DMS79 (cell line): ENCODE results near the gene AUNIP.

Experiments used
- DNase-seq: peaks from one replicate; lab custom pipeline; 2025; lab: John Stamatoyannopoulos, UW

AUNIP gene

DNA sequence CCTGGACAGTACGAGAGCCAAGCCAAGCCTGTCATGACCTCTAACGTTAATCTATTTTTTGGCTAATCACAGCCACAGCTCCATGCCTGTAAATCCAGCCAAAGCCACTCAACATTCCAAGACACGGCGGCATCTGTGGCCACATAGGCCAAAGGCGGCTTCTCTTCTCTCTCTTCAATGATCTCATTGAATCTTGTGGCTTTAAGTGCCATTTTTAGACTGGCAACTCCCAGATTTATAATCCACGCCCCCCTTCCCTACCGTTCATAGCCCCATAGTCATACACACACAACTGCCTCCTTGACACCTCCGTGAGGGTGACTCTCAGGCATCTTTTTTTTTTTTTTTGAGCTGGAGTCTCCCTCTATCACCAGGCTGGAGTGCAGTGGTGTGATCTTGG lies 64.9 kb downstream of the AUNIP start:
- DNase-seq: no peak

DNA sequence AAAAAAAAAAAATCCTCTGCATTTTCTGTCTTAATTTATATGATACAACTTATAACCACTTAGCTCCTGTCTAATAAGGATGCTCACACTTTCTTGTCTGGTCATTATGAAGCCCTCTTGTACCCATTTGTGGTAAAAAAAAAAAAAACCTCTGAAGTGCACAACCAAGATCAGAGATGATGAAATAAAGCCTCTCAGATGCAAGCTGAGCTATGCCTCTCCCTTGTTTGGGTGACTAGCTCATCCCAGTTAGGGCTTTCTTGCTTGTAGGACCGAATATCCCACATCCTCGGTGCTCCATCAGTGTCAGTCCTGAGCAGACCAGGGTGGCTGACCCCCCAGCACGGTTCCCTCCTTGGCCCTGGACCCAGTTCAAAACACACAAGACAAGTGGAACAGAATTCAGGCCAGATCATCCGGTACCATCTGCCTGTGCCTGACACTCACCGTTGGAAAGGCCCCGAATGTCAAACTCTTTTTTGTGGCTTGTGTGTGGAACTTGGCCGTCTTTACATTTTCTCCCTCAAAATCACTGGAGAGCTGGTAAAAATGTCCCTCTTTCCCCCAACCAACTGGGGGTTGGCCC lies 65.6 kb downstream of the AUNIP start:
- no peak for DNase-seq

DNA sequence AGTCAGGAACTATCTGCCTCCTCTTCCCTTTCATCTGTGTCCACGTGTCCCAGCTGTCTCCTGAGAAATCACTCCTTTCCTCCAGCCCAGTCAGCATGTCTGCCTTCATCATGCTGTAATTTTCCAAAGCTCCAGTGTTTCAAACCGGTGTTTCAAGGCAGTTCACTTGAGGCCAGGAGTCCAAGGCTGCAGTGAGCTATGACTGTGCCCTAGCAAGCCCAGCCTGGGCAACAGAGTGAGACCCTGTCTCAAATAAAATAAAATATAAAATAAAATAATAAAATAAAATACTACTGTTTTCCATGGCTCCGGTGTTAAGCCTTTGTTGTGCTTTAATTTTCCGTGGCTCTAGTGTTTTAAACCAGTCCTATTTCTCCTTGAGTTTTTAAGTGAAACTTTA lies 67.1 kb downstream of the AUNIP start:
- no peak for DNase-seq

DNA sequence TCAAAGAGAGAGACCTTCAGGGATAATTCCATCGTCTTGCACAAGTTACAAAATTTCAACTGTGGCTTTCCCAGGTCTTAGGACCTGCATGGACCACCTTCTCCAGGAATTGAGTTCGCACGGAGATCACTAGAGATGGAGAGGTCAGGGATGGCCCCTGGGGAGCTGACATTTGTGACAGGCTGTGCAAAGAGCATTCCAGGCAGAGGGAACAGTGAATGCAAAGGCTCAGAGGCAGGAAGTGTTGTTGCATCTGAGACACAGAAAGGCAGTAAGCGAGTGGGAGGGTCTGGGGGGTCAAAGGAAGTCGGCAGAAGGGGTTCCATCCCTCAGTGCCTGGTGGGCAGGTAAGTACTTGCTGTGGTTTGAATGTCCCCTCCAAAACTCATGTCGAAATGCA lies 68.8 kb downstream of the AUNIP start:
- no peak for DNase-seq

DNA sequence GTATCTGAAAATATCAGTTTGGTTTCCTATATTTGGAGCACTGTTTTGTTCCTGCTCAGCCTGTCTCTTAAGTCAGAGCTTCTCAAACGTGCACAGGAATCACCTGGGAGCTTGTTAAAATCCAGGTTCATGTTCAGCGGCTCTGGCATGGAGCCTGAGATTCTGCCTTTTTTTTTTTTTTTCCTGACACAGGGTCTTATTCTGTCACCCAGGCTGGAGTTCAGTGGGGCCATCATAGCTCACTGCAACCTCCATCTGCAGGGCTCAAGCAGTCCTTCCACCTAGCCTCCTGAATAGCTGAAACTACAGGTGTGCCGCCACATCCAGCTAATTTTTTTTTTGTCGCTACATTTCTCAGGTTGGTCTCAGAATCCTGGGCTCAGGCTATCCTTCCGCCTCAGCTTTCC lies 71.5 kb downstream of the AUNIP start:
- no peak for DNase-seq

DNA sequence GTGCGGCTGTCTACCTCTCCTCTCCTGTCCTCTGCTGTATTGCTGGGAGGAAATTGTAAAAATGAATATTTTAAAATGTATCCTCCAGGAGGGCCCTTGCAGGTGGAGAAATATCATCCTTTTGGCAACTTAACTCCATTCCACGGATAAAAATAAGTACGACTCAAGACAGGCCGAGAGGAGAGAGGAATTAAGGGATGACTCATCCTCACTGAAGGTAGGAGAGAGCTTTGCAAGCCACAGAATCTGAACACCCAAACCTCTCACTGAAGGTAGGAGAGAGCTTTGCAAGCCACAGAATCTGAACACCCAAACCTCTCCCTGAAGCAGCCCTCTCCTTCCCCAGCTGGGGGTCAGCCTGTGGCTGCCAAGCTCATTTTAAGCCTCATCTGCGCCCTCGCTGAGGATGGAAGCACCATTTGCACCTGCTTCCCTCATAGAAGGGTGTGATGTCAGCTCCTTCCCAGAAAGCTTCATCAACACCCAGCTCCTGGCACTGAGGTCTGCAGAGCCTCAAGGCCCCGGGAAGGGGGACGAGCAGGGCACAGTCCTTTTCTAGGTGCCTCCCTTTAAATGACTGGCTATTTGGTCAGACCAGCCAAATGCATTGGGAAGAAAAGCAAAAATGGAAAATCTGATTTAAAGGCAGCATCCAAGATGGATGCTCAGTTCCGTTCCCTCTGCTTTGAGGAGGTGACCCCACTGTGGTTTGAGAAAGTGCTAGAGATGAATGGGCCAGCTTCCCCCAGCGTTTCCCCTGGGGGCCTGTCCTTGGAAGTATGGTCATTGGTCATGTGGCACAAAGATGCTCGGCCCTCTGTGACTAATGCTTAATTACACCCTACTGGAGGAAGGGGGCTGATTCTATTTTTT lies 72.1 kb downstream of the AUNIP start:
- DNase-seq: no peak

DNA sequence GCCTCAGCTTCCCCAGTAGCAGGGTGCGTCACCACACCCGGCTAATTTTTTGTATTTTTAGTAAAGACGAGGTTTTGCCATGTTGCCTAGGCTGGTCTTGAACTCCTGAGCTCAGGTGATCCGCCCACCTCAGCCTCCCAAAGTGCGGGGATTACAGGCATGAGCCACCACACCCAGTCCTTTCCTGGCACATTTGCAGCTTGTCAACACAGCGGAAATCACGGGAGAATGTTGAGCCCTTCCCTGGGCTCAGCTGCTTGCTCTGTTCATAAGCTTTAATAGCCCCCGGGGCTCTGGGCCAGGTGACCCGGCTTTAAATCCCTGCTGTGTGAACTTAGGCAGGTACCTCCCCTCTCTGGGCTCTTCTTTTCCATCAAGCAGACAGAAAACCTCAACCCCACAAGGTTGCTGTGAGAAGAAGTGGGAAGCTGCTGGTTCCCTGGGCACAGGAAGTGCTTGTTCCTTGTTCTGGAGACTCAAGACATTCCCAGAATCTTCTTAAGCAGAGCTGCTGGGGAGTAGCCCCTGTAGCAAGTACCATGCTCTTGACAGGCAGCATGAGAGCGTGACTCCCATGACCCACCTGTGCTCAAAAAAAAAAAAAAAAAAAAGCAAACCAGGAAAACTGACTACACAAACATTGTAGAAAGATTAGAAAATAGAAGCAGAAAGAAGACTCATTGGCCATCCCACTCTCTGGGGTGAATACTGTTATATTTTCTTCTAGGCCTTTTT lies 73.8 kb downstream of the AUNIP start:
- DNase-seq: no peak

DNA sequence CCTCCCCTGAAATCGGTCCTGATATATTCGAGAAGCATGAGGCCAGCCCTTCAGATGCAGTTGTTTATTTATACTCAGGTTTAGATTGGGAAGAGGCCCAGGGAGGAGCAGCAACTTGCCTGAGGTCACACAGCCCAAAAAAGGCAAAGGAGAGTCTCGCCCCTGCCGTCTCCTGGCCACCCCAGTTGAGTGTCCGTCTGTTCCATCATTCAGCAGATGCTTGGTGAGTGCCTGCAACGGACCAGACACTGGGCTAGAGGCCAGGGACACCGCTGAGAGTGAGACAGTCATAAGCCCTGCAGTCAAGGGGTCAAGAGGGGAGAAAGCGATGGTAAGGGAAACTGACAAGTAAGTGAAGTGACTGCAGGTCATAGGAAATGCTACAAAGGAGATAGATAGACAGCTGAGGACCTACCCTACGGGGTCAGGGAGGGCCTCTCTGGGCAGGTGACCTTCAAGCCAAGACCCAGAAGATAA lies 74.6 kb downstream of the AUNIP start:
- DNase-seq: no peak
